Prostate gland (tissue), 2 donors: ENCODE results near the gene PAQR5.

Experiments used
- CTCF ChIP-seq, 4 experiments: fragments of 200-600 bp in 2 of 4; fragments of 450-650 bp in 2 of 4; sonication (generic) in 2 of 4; IDR thresholded peaks; 1 replicate in 3 of 4; 2 replicates in 1 of 4; pipeline ENCODE4 v1.5.1; 2016 to 2019; ENCODE audit warnings: antibody characterized with exemption in 4 of 4, mild to moderate bottlenecking in 2 of 4, moderate library complexity in 2 of 4
- POLR2A ChIP-seq: fragments of 450-650 bp; IDR thresholded peaks from one replicate; pipeline ENCODE4 v1.6.1; 2016; ENCODE audit warnings: antibody characterized with exemption, mild to moderate bottlenecking

- no peak for TF ChIP-seq CTCF (IDR thresholded peaks at IDR 0.05)
- TF ChIP-seq POLR2A = no peak
Measured at GRCh38 chr15:69408841-69409240, 110.1 kb downstream of the PAQR5 start.
